Stimulated activated CD8-positive, alpha-beta memory T cell treated with anti-CD3 and anti-CD28 coated beads, Interleukin-7, amount 100 ng/mL, for 1 hour (primary cell): ENCODE measurements around the gene CRIM1.

Experiments
- DNase-seq, 2 donors: peaks; one replicate each; pipeline ENCODE4 v3.0.0-alpha.2; 2020; ENCODE audit warnings: low read depth in 2 of 2

The CRIM1 gene

GRCh38 chr2:36396878-36397539, 41.4 kb downstream of the CRIM1 start:
- DNase-seq, result no peak

- no peak for DNase-seq
These were observed 42.3 kb downstream of the CRIM1 start for GRCh38 chr2:36397728-36398413.

DNA sequence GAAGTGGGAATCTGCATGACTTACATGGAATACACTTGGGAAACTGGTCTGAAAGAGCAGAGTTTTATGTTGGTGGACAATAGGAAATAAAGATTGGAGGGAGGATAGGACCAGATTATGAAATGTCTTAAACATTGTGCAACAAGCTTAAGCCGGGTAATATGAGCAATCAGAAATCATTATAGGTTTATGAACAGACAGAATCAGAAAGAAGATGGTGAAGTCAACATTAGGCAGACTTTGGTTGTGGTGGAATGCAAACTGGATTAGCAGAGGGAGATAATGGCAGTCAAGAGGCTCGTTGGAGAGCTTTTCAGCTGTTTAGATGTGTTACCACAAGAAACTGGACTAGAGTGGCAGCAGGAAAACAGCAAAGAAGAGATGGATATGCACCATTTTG, 43.5 kb downstream of the CRIM1 start:
- no peak for DNase-seq

DNA sequence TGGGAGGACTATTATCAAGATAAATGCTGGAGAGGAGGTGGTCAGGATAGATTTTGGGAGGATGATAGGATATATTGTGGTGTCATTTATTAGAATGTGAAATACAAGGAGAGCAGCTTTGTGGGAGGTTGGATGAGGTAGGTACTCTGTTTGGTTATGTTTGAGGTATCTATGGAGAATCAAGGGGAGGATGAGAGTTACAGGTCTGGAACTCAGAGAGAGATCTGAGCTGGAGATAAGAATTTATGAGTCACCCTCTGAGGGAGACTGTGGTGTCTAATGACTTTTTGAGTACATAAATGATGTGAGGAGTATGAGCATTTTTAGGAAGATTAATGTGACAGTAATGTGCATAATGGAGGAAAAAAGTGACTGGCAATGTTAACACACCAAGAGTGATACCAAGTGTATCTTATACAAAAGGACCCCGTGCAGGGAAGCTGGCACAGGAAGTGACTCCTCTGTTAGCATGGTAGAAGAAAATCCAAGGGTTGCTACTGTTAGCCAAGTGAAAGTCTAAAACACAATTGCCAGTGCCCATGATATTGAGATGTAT, 48.2 kb downstream of the CRIM1 start:
- no peak for DNase-seq

DNA sequence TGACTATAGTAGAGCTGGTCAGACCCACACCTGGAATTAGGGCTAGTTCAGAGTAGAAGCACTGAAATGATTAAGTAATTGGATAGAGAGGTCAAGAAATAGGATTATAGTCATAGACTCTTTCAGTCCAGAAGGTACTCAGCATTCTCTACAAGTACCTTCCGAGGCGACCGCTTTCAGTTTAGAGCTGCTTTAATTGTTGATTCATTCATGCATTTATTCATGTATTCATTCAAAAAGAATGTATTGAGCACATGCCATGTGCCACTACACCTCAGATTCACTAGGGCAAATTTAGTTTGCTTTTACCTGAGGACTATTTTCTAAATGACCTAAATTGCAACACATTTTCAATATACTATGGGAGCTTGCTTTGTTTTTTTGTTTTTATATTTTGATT, 48.7 kb downstream of the CRIM1 start:
- no peak for DNase-seq

DNA sequence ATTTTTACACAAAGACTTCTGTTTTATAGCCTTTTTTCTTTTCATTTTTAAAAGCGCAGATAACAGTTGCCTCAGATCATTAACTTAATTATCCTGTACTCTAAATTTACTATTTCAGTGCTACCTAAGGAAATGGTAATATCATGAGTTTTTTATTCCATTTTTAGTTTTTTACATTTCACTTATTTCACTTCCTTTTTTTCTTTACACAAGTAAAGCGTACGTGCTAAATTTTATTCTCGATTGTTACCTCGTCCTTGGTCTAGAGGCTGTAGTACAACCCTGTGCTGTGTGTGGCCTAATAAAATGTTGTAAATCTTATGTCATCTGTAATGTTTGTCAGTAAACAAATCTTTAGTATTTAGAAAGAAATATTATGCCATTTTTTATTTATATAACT, 49.2 kb downstream of the CRIM1 start:
- DNase-seq, result no peak

- DNase-seq, result no peak
These were observed 49.6 kb downstream of the CRIM1 start for GRCh38 chr2:36405183-36405582.

- no peak for DNase-seq
These were observed 50.7 kb downstream of the CRIM1 start for GRCh38 chr2:36406296-36406695.

GRCh38 chr2:36407413-36407812, 51.8 kb downstream of the CRIM1 start:
- no peak for DNase-seq

DNA sequence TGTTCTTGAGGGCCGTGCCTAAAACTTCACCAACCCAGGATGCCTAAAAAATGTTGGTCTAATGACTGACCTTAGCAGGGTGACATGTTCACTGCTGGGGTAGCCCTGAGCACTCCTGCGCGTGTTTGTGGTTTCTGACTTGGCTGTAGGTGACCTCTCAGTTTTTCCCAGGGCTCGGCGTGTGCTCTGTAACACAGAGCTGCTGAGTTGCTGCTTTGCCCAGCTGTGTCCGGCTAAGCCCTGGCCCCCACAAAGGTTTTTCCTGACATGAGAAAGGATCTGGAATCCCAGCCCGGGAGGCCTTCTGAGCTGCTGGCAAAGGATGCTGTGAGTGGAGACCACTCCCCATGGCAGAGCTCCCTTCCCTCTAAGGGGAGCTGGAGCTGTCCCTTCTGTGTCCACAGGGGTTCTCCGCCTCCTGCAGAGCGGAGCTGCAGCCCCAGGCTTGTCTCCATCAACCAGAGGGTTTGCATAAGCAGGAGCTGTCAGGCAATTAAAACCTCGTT, 52.7 kb downstream of the CRIM1 start:
- DNase-seq, result no peak

- no peak for DNase-seq
These were observed 53.8 kb downstream of the CRIM1 start for GRCh38 chr2:36409335-36409734.

DNA sequence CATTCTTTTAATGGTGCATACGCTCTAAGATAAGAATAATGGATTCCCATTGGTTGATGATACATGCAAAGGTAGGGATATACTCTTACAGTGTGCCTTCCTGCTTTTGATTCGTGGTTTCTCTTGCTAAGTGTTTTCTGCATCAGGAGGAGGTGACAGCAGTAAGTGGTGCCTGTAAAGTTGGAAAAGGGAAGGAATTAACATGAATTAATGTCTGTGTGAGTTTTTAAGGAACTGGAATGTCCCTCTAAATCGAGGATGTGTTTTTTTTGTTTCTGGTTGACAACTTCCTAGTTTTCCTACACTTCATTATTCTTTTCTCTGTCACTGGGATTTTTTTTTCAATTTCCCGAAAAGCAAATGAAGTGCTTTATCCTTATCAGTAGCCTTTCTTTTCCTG, 54.4 kb downstream of the CRIM1 start:
- no peak for DNase-seq

DNA sequence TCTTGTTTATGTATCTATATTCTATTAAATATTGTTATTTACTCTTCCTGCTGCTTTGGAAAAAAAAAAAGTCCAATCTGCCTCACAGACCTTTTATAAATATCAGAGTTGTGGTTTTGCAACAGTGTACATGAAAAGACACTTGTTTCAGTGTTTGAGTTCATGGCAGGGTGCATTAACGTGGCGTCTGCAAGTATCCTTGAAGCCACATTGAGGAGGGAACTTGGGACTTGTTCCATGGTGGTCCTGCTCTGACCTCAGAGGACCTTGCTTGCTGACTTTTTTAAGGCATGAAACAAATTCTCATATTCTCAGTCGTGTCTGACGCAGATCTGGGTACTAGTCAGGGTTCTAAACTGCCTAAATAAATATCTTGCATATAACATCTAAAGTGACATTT, 55.1 kb downstream of the CRIM1 start:
- DNase-seq, result no peak

- DNase-seq, result no peak
These were observed 56.4 kb downstream of the CRIM1 start for GRCh38 chr2:36411962-36412444.

GRCh38 chr2:36413218-36413617, 57.6 kb downstream of the CRIM1 start:
- no peak for DNase-seq

DNA sequence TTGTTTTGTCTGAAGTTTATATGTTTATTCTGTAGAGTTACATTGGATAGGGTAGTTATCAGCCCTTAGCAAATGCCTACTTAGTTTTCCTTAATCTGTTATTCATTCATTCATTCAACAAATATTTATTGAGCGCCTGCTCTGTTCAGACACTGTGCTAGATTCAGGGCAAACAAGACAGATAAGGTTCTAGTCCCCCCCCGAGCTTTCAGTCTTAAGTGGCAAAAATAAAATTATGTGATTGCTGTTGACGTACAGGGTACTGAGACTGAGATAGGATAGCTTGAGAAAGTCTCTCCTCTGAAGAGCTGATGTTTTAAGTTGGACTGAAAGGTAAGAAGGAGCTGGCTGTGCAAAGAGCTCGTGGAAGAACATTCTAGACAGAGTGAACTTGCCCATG, 58.7 kb downstream of the CRIM1 start:
- no peak for DNase-seq

DNA sequence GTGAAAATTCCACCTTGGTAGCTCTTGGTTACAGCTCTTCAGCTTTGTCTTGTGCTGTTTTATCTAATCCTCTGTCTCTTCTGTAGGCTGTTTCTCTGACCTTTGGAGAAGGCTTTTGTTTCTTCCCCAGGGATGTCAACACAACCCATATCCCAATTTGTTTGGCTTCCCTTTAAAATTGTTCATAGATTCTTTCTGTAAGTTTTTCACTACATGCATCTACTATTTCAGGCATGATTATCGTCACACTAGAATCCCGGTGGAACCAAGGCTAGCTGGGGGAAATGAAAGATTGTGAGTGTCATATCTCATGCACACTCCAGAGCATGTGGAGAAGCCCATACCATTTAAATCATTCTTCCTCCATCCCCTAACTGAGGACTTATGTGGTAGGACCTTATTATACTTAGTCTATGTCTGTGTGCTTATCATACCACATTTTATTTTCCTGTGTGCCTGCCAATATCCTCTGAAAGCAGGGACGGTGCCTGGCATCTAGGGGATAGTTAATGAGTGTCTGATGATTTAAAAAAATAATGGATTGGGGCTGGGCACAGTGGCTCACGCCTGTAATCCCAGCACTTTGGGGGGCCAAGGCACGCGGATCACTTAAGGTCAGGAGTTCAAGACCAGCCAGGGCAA, 59.9 kb downstream of the CRIM1 start:
- DNase-seq, result no peak

- no peak for DNase-seq
These were observed 61.0 kb downstream of the CRIM1 start for GRCh38 chr2:36416370-36417165.

- DNase-seq, result no peak
These were observed 65.1 kb downstream of the CRIM1 start for GRCh38 chr2:36420569-36421181.

DNA sequence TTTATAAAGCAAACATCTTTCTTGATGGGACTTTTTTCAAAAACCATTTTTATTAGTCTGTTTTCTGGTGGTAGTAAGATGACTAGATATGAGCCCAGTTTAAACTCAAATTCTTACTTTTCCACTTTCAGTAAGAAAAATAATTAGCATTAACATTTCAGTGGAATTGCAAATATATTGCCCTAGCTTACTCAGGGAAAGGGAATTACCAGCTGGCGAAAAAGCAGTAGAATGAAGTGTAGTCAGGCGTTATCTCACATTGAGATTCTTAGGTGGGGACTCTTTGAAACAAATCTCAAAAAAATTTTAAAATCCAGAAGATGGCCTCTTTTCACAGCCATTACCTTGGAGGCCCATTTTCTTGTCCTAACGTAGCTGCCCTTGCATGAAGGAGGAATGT, 65.8 kb downstream of the CRIM1 start:
- no peak for DNase-seq

DNA sequence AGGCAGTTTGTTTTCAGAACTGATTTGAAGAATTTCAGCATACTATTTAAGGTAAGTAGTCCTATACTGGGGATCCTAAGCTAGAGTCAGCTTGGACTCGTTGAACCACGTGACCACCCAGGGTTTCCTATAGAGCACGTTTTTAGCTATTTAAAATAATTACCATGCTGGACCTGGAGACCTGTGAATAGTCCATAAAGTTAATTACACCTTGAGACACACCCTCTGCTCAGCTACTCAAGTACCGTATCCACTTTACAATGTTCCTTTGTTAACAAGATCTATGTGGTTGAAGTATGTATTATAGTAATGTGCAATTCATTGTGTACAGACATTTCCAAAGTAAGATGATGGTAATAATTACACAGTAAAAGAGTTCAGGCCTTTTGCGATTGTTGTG, 67.6 kb downstream of the CRIM1 start:
- no peak for DNase-seq
